ENCODE measurements around the gene PTOV1. TPM values are rescaled to one million over a fixed set of nuclear protein-coding genes. Genes with fewer than 3 reads are reported as not detected.

The PTOV1 gene
- total RNA-seq, 4 donors from 2014 or later, result 77.6 to 88.2 (median 87.0) TPM

- in situ Hi-C loops (cut with MboI; ENCODE audit: low sequenced_read_pairs in 4 of 4) (no loop called here), intact Hi-C loops (cut with DNase I; ENCODE audit: low total_unique reads) (no loop called here)
- ATAC-seq (peak; percentile 17 to 34), DNase-seq (no peak)
- Histone ChIP-seq H3K4me1 (peaks cover 12 to 15% of the 10 kb centered on the region in 2 donors), H3K36me3 (peaks cover 0 to 65% of the 10 kb centered on the region in 2 donors), H3K9me3 (no peaks in the 10 kb centered on the region), H3K4me3 (no peak overlapping the region), H3K27ac (peak overlapping the region; percentile 79 to 96 (median 92)), H3K27me3 (no peaks in the 10 kb centered on the region)
- TF ChIP-seq CTCF (IDR thresholded peaks at IDR 0.05 in 4 of 5, conservative IDR thresholded peaks at IDR 0.05 in 1 of 5) (no peak), POLR2A (IDR thresholded peaks at IDR 0.05) (no peak)
Measured at GRCh38 chr19:49838885-49839588, 11.9 kb upstream of the PTOV1 start.

- in situ Hi-C loops (cut with MboI; ENCODE audit: low sequenced_read_pairs in 4 of 4), result no loop called here
- DNase-seq (no peak), ATAC-seq (no peak)
- H3K4me1 ChIP-seq, result peaks cover 12 to 15% of the 10 kb centered on the region in 2 donors
- peak overlapping the region; percentile 79 to 96 (median 92) for H3K27ac ChIP-seq
- H3K27me3 ChIP-seq, result no peaks in the 10 kb centered on the region
- TF ChIP-seq CTCF (IDR thresholded peaks at IDR 0.05 in 4 of 5, conservative IDR thresholded peaks at IDR 0.05 in 1 of 5) (no peak), POLR2A (IDR thresholded peaks at IDR 0.05) (no peak)
- H3K4me3 ChIP-seq, result no peak overlapping the region
- intact Hi-C loops (cut with DNase I; ENCODE audit: low total_unique reads), result no loop called here
- no peaks in the 10 kb centered on the region for H3K9me3 ChIP-seq
- H3K36me3 ChIP-seq, result peaks cover 0 to 58% of the 10 kb centered on the region in 2 donors
Measured at GRCh38 chr19:49839713-49840112, 11.2 kb upstream of the PTOV1 start.

GRCh38 chr19:49840321-49840720 is 10.6 kb upstream of the PTOV1 start:
- TF ChIP-seq POLR2A (IDR thresholded peaks at IDR 0.05) (no peak), CTCF (IDR thresholded peaks at IDR 0.05 in 4 of 5, conservative IDR thresholded peaks at IDR 0.05 in 1 of 5) (no peak)
- Histone ChIP-seq H3K27me3 (no peaks in the 10 kb centered on the region), H3K4me3 (no peak overlapping the region), H3K9me3 (no peaks in the 10 kb centered on the region), H3K27ac (peak overlapping the region; percentile 79 to 96 (median 92)), H3K4me1 (peaks cover 17 to 21% of the 10 kb centered on the region in 2 donors), H3K36me3 (peaks cover 0 to 52% of the 10 kb centered on the region in 2 donors)
- in situ Hi-C loops (cut with MboI; ENCODE audit: low sequenced_read_pairs in 4 of 4) (no loop called here), intact Hi-C loops (cut with DNase I; ENCODE audit: low total_unique reads) (no loop called here)
- DNase-seq (no peak), ATAC-seq (no peak)

GRCh38 chr19:49840736-49841249 is 10.2 kb upstream of the PTOV1 start:
- peaks cover 17 to 21% of the 10 kb centered on the region in 2 donors for H3K4me1 ChIP-seq
- H3K27me3 ChIP-seq, result no peaks in the 10 kb centered on the region
- in situ Hi-C loops (cut with MboI; ENCODE audit: low sequenced_read_pairs in 4 of 4), result no loop called here
- TF ChIP-seq CTCF (IDR thresholded peaks at IDR 0.05 in 4 of 5, conservative IDR thresholded peaks at IDR 0.05 in 1 of 5) (no peak), POLR2A (IDR thresholded peaks at IDR 0.05) (no peak)
- H3K4me3 ChIP-seq, result no peak overlapping the region
- ATAC-seq (no peak), DNase-seq (no peak)
- H3K9me3 ChIP-seq, result no peaks in the 10 kb centered on the region
- H3K27ac ChIP-seq, result peak overlapping the region; percentile 79 to 96 (median 92)
- intact Hi-C loops (cut with DNase I; ENCODE audit: low total_unique reads), result no loop called here
- peaks cover 0 to 47% of the 10 kb centered on the region in 2 donors for H3K36me3 ChIP-seq
